Vagina (tissue), 2 donors: Measurements from ENCODE around the gene SLAIN1.

Experiments
- POLR2A ChIP-seq, 2 donors: fragments of 450-650 bp; IDR thresholded peaks; one replicate each; pipeline ENCODE4 v1.6.1; 2017; ENCODE audit warnings: antibody characterized with exemption in 2 of 2, mild to moderate bottlenecking in 2 of 2, moderate library complexity in 2 of 2
- POLR2AphosphoS5 ChIP-seq, 2 donors: sonication (generic); formaldehyde crosslinking; IDR thresholded peaks; one replicate each; pipeline ENCODE4 v1.9.0; 2017; ENCODE audit warnings: antibody characterized with exemption in 2 of 2, mild to moderate bottlenecking in 2 of 2, low read depth in 1 of 2; ENCODE audit not compliant: insufficient read depth in 1 of 2
- TF ChIP-seq, protein P1 (sequence below), 3 experiments: fragments of 450-650 bp in 2 of 3; fragments of 200-600 bp in 1 of 3; sonication (generic) in 1 of 3; IDR thresholded peaks; one replicate each; pipeline ENCODE4 v1.5.1; 2017 to 2019; ENCODE audit warnings: antibody characterized with exemption in 3 of 3, mild to moderate bottlenecking in 2 of 3, moderate library complexity in 2 of 3

DNA sequence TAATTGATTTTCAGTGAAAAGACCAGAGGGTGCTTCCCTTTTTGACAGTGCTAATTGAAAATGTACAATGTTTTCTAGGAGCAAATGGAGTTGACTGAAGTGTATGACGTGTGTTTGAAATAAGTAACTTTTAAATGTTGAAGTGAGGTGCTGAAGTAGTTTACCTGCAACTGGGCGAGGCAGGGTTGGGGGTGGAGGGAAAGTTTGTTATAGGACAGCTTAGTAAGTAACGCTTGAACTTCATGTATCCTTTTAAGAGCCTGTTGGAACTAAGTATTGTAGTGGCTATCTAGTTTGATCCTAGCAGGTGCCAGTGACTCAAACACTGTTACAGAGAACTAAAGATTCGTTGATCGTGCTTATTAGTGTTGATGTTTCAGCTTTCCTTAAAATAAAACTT lies 5.9 kb downstream of the SLAIN1 start:
- TF ChIP-seq, protein P1, sequence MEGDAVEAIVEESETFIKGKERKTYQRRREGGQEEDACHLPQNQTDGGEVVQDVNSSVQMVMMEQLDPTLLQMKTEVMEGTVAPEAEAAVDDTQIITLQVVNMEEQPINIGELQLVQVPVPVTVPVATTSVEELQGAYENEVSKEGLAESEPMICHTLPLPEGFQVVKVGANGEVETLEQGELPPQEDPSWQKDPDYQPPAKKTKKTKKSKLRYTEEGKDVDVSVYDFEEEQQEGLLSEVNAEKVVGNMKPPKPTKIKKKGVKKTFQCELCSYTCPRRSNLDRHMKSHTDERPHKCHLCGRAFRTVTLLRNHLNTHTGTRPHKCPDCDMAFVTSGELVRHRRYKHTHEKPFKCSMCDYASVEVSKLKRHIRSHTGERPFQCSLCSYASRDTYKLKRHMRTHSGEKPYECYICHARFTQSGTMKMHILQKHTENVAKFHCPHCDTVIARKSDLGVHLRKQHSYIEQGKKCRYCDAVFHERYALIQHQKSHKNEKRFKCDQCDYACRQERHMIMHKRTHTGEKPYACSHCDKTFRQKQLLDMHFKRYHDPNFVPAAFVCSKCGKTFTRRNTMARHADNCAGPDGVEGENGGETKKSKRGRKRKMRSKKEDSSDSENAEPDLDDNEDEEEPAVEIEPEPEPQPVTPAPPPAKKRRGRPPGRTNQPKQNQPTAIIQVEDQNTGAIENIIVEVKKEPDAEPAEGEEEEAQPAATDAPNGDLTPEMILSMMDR (IDR thresholded peaks at IDR 0.05): no peak
- TF ChIP-seq POLR2AphosphoS5 (IDR thresholded peaks at IDR 0.05; ENCODE audit: insufficient read depth in 1 of 2, low read depth in 1 of 2) (no peak), POLR2A (IDR thresholded peaks at IDR 0.05) (no peak)
